Activated CD8-positive, alpha-beta T cell treated with anti-CD3 and anti-CD28 coated beads for 36 hours (primary cell): ENCODE measurements around the gene PPP1R1C. TPM values are rescaled to one million over a fixed set of nuclear protein-coding genes. Genes with fewer than 3 reads are reported as not detected.

Experiments used
- ATAC-seq: fragments of 200-7000 bp; cut with Tn5 transposase; one replicate; pipeline ENCODE4 v1.10.0; 2021; ENCODE audit warnings: mild to moderate bottlenecking, moderate library complexity
- CTCF ChIA-PET: fragments of 350-600 bp; sonication (Branson Sonifier 250); formaldehyde crosslinking; loops from one replicate; lab custom pipeline; 2021; ENCODE audit warnings: antibody characterized with exemption; lab: Charles Lee
- POLR2A ChIA-PET: fragments of 350-600 bp; sonication (Branson Sonifier 250); formaldehyde crosslinking; loops from one replicate; lab custom pipeline; 2021; ENCODE audit warnings: antibody characterized with exemption; lab: Charles Lee
- DNase-seq: peaks from one replicate; pipeline ENCODE4 v3.0.0-alpha.2; 2020
- H3K27ac Mint-ChIP-seq: one replicate; pipeline ENCODE4 v1.8.0; 2021; ENCODE audit warnings: mild to moderate bottlenecking, mixed read lengths
- H3K27me3 Mint-ChIP-seq: one replicate; pipeline ENCODE4 v1.8.0; 2021; ENCODE audit warnings: mixed read lengths
- H3K36me3 Mint-ChIP-seq: one replicate; pipeline ENCODE4 v1.8.0; 2021; ENCODE audit warnings: low read depth, mixed read lengths
- H3K4me1 Mint-ChIP-seq: one replicate; pipeline ENCODE4 v1.8.0; 2021; ENCODE audit warnings: low read depth, mixed read lengths
- H3K4me3 Mint-ChIP-seq: one replicate; pipeline ENCODE4 v1.8.0; 2021; ENCODE audit warnings: mild to moderate bottlenecking, moderate library complexity, mixed read lengths
- H3K9me3 Mint-ChIP-seq: one replicate; pipeline ENCODE4 v1.8.0; 2021; ENCODE audit warnings: mixed read lengths
- intact Hi-C: fragments of 100-400 bp; cut with micrococcal nuclease; formaldehyde crosslinking; loops from one replicate; pipeline ENCODE4 v1.10.0; 2022
- total RNA-seq, 2 experiments: library from RNA; stranded (reverse); gene quantifications; one replicate each; pipeline ENCODE4 v1.2.3, GENCODE V29; 2021
- TF ChIP-seq, protein P1 (sequence below): fragments of 200-600 bp; IDR thresholded peaks from one replicate; pipeline ENCODE4 v1.8.0; 2022; ENCODE audit warnings: antibody characterized with exemption, mild to moderate bottlenecking

The PPP1R1C gene
- total RNA-seq, 2 experiments from 2014 or later, result not detected

DNA sequence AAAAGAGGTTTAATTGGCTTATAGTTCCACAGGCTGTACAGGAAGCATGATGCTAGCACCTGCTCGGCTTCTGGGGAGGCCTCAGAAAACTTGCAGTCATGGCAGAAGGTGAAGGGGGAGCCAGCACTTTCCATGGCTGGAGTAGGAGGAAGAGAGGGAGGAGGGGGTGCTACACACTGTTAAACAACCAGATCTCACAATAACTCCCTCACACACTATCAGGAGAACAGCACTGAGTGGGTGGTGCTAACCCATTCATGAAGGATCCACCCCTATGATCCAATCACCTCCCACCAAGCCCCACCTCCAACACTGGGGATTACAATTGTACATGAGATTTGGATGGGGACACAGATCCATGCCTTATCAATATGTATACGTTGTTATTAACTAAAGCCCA, 85.1 kb downstream of the PPP1R1C start:
- ATAC-seq (no peak), DNase-seq (no peak)
- CTCF ChIA-PET, result no interaction called here
- Mint-ChIP-seq H3K27me3 (peaks cover 3% of the 10 kb centered on the region), H3K36me3 (no peaks in the 10 kb centered on the region), H3K9me3 (no peaks in the 10 kb centered on the region), H3K4me3 (no peak overlapping the region), H3K4me1 (no peaks in the 10 kb centered on the region), H3K27ac (no peak overlapping the region)
- TF ChIP-seq, protein P1, sequence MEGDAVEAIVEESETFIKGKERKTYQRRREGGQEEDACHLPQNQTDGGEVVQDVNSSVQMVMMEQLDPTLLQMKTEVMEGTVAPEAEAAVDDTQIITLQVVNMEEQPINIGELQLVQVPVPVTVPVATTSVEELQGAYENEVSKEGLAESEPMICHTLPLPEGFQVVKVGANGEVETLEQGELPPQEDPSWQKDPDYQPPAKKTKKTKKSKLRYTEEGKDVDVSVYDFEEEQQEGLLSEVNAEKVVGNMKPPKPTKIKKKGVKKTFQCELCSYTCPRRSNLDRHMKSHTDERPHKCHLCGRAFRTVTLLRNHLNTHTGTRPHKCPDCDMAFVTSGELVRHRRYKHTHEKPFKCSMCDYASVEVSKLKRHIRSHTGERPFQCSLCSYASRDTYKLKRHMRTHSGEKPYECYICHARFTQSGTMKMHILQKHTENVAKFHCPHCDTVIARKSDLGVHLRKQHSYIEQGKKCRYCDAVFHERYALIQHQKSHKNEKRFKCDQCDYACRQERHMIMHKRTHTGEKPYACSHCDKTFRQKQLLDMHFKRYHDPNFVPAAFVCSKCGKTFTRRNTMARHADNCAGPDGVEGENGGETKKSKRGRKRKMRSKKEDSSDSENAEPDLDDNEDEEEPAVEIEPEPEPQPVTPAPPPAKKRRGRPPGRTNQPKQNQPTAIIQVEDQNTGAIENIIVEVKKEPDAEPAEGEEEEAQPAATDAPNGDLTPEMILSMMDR, result no peak
- POLR2A ChIA-PET, result no interaction called here
- intact Hi-C loops, result no loop called here

DNA sequence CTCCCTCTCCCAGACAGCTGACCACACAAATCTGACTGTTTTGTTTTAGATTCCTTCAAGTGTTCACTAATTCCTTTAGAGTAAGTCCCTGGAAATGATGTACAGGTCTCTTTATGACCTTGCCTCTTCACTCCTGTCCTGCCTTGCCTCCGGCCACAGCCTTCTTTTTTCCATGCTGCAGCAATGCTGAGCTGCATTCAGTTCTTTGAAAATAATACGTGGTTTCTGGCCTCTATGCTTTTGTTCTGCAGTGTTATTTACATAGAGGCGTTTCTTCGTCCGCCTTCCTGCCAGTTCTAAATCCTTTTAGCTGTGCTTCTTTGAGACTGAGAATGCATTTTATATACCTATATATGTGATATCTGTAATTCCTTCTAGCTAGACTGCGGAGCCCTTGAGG, 87.2 kb downstream of the PPP1R1C start:
- no peaks in the 10 kb centered on the region for H3K4me1 Mint-ChIP-seq
- ChIA-PET POLR2A (no interaction called here), CTCF (no interaction called here)
- H3K27ac Mint-ChIP-seq, result no peak overlapping the region
- H3K27me3 Mint-ChIP-seq, result peaks cover 3% of the 10 kb centered on the region
- no peaks in the 10 kb centered on the region for H3K36me3 Mint-ChIP-seq
- TF ChIP-seq, protein P1, result no peak
- no peak overlapping the region for H3K4me3 Mint-ChIP-seq
- ATAC-seq, result no peak
- no peak for DNase-seq
- intact Hi-C loops, result no loop called here
- no peaks in the 10 kb centered on the region for H3K9me3 Mint-ChIP-seq

DNA sequence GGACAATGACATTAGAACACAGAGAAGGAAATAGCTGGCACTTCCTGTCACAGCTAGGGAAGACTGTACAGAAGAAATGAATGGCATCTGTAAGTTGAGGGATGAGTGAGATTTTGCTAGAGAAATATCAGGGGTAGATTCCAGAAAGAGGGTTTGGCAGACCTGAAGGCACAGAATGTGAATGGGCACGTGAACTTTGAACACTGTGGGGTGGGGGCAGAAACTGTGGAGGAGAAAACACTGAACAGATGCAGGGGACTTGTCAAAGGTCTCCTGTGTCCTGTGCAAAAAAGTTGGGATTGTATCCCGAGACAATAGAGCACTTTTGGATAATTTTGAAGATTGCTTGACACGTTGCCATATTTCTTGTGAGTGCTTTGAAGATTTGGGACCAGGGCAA, 88.0 kb downstream of the PPP1R1C start:
- ATAC-seq (no peak), DNase-seq (no peak)
- H3K27ac Mint-ChIP-seq, result no peak overlapping the region
- H3K4me3 Mint-ChIP-seq, result no peak overlapping the region
- peaks cover 5% of the 10 kb centered on the region for H3K27me3 Mint-ChIP-seq
- TF ChIP-seq, protein P1, result no peak
- no peaks in the 10 kb centered on the region for H3K9me3 Mint-ChIP-seq
- intact Hi-C loops, result no loop called here
- H3K36me3 Mint-ChIP-seq, result no peaks in the 10 kb centered on the region
- ChIA-PET POLR2A (no interaction called here), CTCF (no interaction called here)
- H3K4me1 Mint-ChIP-seq, result no peaks in the 10 kb centered on the region

DNA sequence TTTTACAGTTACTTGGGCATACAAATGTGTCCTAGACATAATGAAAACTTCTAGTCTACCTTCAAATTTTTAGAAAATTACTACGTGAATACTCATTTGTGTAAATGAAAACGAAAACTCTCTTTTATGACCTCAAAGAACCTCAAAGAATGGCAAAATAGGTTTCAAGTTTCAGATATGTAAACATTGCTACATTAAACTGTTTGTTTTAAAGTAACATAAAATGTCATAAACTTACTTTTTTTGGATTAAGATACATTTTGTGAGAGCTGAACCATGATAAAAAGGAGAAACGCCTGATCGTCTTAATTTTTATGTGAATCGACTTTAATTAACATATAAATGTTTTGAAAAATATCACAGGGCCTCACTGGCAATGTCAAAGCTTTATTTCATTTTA, 91.4 kb downstream of the PPP1R1C start:
- no peak for DNase-seq
- Mint-ChIP-seq H3K27me3 (peaks cover 5% of the 10 kb centered on the region), H3K27ac (no peak overlapping the region), H3K9me3 (no peaks in the 10 kb centered on the region), H3K4me1 (no peaks in the 10 kb centered on the region), H3K36me3 (no peaks in the 10 kb centered on the region), H3K4me3 (no peak overlapping the region)
- intact Hi-C loops, result loop anchor here (5.0 kb wide), 1 partner anchor 335 kb away; no protein-coding TSS in a partner anchor
- CTCF ChIA-PET, result interaction anchor here (0.7 to 2.4 kb wide), 9 partner anchors 11 to 362 kb away, joined by 3 to 21 read pairs (median 5); no protein-coding TSS in a partner anchor
- no peak for ATAC-seq
- TF ChIP-seq, protein P1, result no peak
- POLR2A ChIA-PET, result no interaction called here

DNA sequence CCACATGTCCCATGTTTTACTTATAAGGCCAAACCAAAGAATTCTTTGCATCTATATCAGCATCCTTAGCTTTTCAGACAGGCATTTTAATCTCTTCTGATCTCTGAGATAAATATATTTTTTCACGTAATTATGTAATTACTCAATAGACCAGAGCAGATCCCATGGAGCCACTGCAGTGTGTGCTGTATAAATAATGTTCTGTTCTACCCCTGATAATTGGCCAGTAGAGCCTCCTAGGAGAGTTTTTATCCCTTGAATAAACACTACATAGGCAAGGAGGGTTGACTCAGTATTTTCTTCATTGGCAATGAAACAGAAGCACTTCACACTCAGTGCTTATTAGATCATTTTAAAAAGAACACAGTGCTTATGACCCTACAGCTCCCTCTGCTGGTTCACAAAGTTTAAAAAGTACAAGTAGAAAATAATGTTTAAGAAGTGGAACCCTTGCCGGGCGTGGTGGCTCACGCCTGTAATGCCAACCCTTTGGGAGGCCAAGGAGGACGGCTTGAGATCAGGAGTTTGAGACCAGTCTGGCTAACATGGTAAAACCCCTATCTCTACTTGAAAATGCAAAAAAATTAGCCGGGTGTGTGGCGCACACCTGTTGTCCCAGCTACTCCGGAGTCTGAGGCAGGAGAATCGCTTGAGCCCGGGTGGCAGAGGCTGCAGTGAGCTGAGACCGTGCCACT, 91.9 kb downstream of the PPP1R1C start:
- no peaks in the 10 kb centered on the region for H3K9me3 Mint-ChIP-seq
- intact Hi-C loops, result loop anchor here (5.0 kb wide), 1 partner anchor 335 kb away; no protein-coding TSS in a partner anchor
- no peaks in the 10 kb centered on the region for H3K4me1 Mint-ChIP-seq
- CTCF ChIA-PET, result interaction anchor here (0.7 to 2.4 kb wide), 9 partner anchors 11 to 362 kb away, joined by 3 to 21 read pairs (median 5); no protein-coding TSS in a partner anchor
- ATAC-seq (no peak), DNase-seq (peak; percentile 31)
- POLR2A ChIA-PET, result no interaction called here
- H3K4me3 Mint-ChIP-seq, result no peak overlapping the region
- H3K27me3 Mint-ChIP-seq, result peaks cover 5% of the 10 kb centered on the region
- H3K36me3 Mint-ChIP-seq, result no peaks in the 10 kb centered on the region
- TF ChIP-seq, protein P1, result peak; percentile 47
- H3K27ac Mint-ChIP-seq, result no peak overlapping the region
